Adrenal gland (tissue), 5 donors: Measurements from ENCODE around the gene PACRGL.

Experiments used
- POLR2A ChIP-seq, 2 donors: fragments of 450-650 bp; IDR thresholded peaks; one replicate each; pipeline ENCODE4 v1.6.1; 2017; ENCODE audit warnings: antibody characterized with exemption in 2 of 2, mild to moderate bottlenecking in 2 of 2, moderate library complexity in 1 of 2
- TF ChIP-seq, protein P1 (sequence below), 6 experiments: fragments of 450-650 bp in 4 of 6; fragments of 200-600 bp in 2 of 6; sonication (generic) in 1 of 6; IDR thresholded peaks; 1 replicate in 5 of 6; 2 replicates in 1 of 6; pipeline versions ENCODE4 v1.5.1 to v1.8.0; 2016 to 2021; ENCODE audit warnings: antibody characterized with exemption in 6 of 6, mild to moderate bottlenecking in 2 of 6, moderate library complexity in 1 of 6
- donor health status: DM: no; HTN: no; CAD: no.

- TF ChIP-seq, protein P1, sequence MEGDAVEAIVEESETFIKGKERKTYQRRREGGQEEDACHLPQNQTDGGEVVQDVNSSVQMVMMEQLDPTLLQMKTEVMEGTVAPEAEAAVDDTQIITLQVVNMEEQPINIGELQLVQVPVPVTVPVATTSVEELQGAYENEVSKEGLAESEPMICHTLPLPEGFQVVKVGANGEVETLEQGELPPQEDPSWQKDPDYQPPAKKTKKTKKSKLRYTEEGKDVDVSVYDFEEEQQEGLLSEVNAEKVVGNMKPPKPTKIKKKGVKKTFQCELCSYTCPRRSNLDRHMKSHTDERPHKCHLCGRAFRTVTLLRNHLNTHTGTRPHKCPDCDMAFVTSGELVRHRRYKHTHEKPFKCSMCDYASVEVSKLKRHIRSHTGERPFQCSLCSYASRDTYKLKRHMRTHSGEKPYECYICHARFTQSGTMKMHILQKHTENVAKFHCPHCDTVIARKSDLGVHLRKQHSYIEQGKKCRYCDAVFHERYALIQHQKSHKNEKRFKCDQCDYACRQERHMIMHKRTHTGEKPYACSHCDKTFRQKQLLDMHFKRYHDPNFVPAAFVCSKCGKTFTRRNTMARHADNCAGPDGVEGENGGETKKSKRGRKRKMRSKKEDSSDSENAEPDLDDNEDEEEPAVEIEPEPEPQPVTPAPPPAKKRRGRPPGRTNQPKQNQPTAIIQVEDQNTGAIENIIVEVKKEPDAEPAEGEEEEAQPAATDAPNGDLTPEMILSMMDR (IDR thresholded peaks at IDR 0.05) = no peak
- no peak for TF ChIP-seq POLR2A (IDR thresholded peaks at IDR 0.05)
Measured at GRCh38 chr4:20676501-20677197, 23.6 kb upstream of the PACRGL start.
